Lower leg skin (tissue), 4 donors: ENCODE results near the gene ART5. TPM values are rescaled to one million over a fixed set of nuclear protein-coding genes. Genes with fewer than 3 reads are reported as not detected.

Experiments
- DNase-seq, 2 donors: peaks; one replicate each; pipeline ENCODE4 v3.0.0-alpha.2; 2019; ENCODE audit warnings: low spot score in 2 of 2
- H3K4me3 ChIP-seq: fragments of 200-600 bp; sonication (generic); 2 replicates; pipeline ENCODE4 v1.5.1; 2017; ENCODE audit warnings: mild to moderate bottlenecking, low read depth; ENCODE audit not compliant: poor library complexity, severe bottlenecking
- CTCF ChIP-seq, 3 donors: fragments of 450-650 bp; IDR thresholded peaks; one replicate each; pipeline ENCODE4 v1.5.1; 2016; ENCODE audit warnings: antibody characterized with exemption in 3 of 3, mild to moderate bottlenecking in 3 of 3, moderate library complexity in 2 of 3
- POLR2A ChIP-seq, 2 donors: fragments of 450-650 bp; IDR thresholded peaks; one replicate each; pipeline ENCODE4 v1.6.1; 2016 to 2017; ENCODE audit warnings: antibody characterized with exemption in 2 of 2, mild to moderate bottlenecking in 1 of 2, moderate library complexity in 1 of 2
- WGBS, 2 donors: methylation state at CpG; one replicate each; pipeline ENCODE4 v1.1.5; 2018; 5-methylcytosine and 5-hydroxymethylcytosine counted together
- intact Hi-C: fragments of 100-400 bp; cut with DNase I; formaldehyde crosslinking; loops from one replicate; pipeline ENCODE4 v1.15.0; 2023; ENCODE audit warnings: low total_unique reads
- total RNA-seq, 4 donors: library from RNA; depleted of rRNA; stranded (reverse); fragments of >200 nt; gene quantifications; one replicate each; pipeline ENCODE4 v1.1.0, GENCODE V29; 2016

Gene ART5
- total RNA-seq, 4 donors from 2014 or later = 0.25 to 3.2 (median 2.5) TPM

GRCh38 chr11:3683039-3683438 is 41.2 kb upstream of the ART5 start:
- DNase-seq = no peak
- no peak overlapping the region for H3K4me3 ChIP-seq
- 96 to 98% methylated on average over 9 of the region's 9 CpGs for WGBS, 2 donors
- intact Hi-C loops = no loop called here
- TF ChIP-seq CTCF (IDR thresholded peaks at IDR 0.05) = no peak

- intact Hi-C loops = no loop called here
- WGBS, 2 donors = 91 to 97% methylated on average over 3 of the region's 3 CpGs
These were observed 37.3 kb upstream of the ART5 start for GRCh38 chr11:3679077-3679476.

GRCh38 chr11:3675971-3676370 is 34.2 kb upstream of the ART5 start:
- no peak overlapping the region for H3K4me3 ChIP-seq
- 87 to 92% methylated on average over 11 of the region's 11 CpGs for WGBS, 2 donors
- DNase-seq = no peak
- intact Hi-C loops = no loop called here
- TF ChIP-seq CTCF (IDR thresholded peaks at IDR 0.05) (no peak), POLR2A (IDR thresholded peaks at IDR 0.05) (no peak)

More at GRCh38 chr11:3679077-3679476, 37.3 kb upstream of the ART5 start:
- DNase-seq = no peak
- no peak overlapping the region for H3K4me3 ChIP-seq
- no peak for TF ChIP-seq CTCF (IDR thresholded peaks at IDR 0.05)
- no peak for TF ChIP-seq POLR2A (IDR thresholded peaks at IDR 0.05)

GRCh38 chr11:3674189-3674588 is 32.4 kb upstream of the ART5 start:
- no peak for TF ChIP-seq CTCF (IDR thresholded peaks at IDR 0.05)
- no peak for TF ChIP-seq POLR2A (IDR thresholded peaks at IDR 0.05)
- no peak for DNase-seq
- WGBS, 2 donors = 93 to 95% methylated on average over 1 of the region's 1 CpG
- intact Hi-C loops = no loop called here
- H3K4me3 ChIP-seq = no peak overlapping the region

- intact Hi-C loops = no loop called here
- H3K4me3 ChIP-seq = no peak within 1 kb of the TSS
- peak in 1 of 2 donors; percentile 71 for DNase-seq
- 68 to 72% methylated on average over 9 of the region's 9 CpGs for WGBS, 2 donors
- TF ChIP-seq CTCF (IDR thresholded peaks at IDR 0.05) = no peak
- TF ChIP-seq POLR2A (IDR thresholded peaks at IDR 0.05) = no peak
These were observed 29.8 kb upstream of the ART5 start, which contains the start of gene CHRNA10 for GRCh38 chr11:3671334-3672254. Gene CHRNA10 (minus strand): TSS chr11:3671384. CDS start chr11:3671312, 72 bp downstream.
